Esophagus (tissue), 2 donors: ENCODE results near the gene RXRG. TPM values are rescaled to one million over a fixed set of nuclear protein-coding genes. Genes with fewer than 3 reads are reported as not detected.

ENCODE experiments used
- H3K27ac ChIP-seq, 2 donors: one replicate each; pipeline ENCODE4 v1.5.1; 2013; ENCODE audit warnings: low read depth in 2 of 2, mild to moderate bottlenecking in 2 of 2, inconsistent platforms in 1 of 2, low read length in 1 of 2, moderate library complexity in 1 of 2
- H3K27me3 ChIP-seq, 2 donors: one replicate each; pipeline ENCODE4 v1.6.1; 2013; ENCODE audit warnings: low read length in 2 of 2, control low read depth in 1 of 2, mild to moderate bottlenecking in 1 of 2; ENCODE audit not compliant: insufficient read depth in 2 of 2, control insufficient read depth in 1 of 2
- H3K36me3 ChIP-seq, 2 donors: one replicate each; pipeline ENCODE4 v1.6.1; 2013; ENCODE audit warnings: low read length in 1 of 2; ENCODE audit not compliant: control insufficient read depth in 2 of 2, insufficient read depth in 2 of 2
- H3K4me1 ChIP-seq, 2 donors: one replicate each; pipeline ENCODE4 v1.6.1; 2013; ENCODE audit warnings: low read length in 1 of 2; ENCODE audit not compliant: control insufficient read depth in 2 of 2, insufficient read depth in 2 of 2
- H3K4me3 ChIP-seq, 2 donors: one replicate each; pipeline ENCODE4 v1.5.1; 2013; ENCODE audit warnings: low read length in 2 of 2, mild to moderate bottlenecking in 2 of 2, low read depth in 1 of 2, moderate library complexity in 1 of 2
- H3K9me3 ChIP-seq, 2 donors: one replicate each; pipeline ENCODE4 v1.6.1; 2013; ENCODE audit warnings: mild to moderate bottlenecking in 2 of 2, low read depth in 1 of 2, low read length in 1 of 2, moderate library complexity in 1 of 2; ENCODE audit not compliant: control insufficient read depth in 2 of 2, insufficient read depth in 1 of 2
- WGBS, 2 donors: extraction: QIAGEN DNeasy Blood & Tissue Kit; methylation state at CpG; one replicate each; pipeline ENCODE4 v1.1.7; 2013; 5-methylcytosine and 5-hydroxymethylcytosine counted together
- polyA plus RNA-seq, 2 donors: library from polyadenylated mRNA; stranded (reverse); fragments of 200-250 nt; gene quantifications; one replicate each; pipeline ENCODE4 v1.2.3, GENCODE V29; 2013
- donor health status: healthy with polysubstance abuse.
- donor health status: Bipolar disorder and iron deficiency.

The RXRG gene
- polyA plus RNA-seq, 2 donors, result 0.08 to 0.20 TPM

DNA sequence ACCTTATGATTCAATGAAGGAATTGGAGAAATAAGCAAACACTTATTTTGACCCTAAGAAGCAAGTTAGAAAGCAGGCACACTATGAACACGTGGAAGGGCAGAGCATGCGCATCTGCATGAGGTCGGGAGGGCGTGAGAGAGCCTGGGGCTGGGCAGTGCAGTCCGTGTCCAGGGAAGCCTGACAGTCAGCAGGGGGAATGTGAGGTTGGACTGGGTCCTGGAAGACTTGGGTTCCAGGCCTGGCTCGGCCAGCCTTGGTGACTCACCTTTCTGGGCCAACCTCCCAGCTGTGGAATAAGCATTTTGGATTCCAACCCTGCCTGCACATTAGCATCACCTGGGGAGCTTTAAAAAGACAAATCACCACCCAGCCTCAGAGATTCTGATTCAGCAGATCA is 61.9 kb downstream of the RXRG start:
- no peaks in the 10 kb centered on the region for H3K36me3 ChIP-seq
- no peaks in the 10 kb centered on the region for H3K4me1 ChIP-seq
- no peak overlapping the region for H3K4me3 ChIP-seq
- H3K27me3 ChIP-seq, result no peaks in the 10 kb centered on the region
- 24 to 43% methylated on average over 6 of the region's 6 CpGs for WGBS, 2 donors
- no peak overlapping the region for H3K27ac ChIP-seq
- H3K9me3 ChIP-seq, result no peaks in the 10 kb centered on the region

DNA sequence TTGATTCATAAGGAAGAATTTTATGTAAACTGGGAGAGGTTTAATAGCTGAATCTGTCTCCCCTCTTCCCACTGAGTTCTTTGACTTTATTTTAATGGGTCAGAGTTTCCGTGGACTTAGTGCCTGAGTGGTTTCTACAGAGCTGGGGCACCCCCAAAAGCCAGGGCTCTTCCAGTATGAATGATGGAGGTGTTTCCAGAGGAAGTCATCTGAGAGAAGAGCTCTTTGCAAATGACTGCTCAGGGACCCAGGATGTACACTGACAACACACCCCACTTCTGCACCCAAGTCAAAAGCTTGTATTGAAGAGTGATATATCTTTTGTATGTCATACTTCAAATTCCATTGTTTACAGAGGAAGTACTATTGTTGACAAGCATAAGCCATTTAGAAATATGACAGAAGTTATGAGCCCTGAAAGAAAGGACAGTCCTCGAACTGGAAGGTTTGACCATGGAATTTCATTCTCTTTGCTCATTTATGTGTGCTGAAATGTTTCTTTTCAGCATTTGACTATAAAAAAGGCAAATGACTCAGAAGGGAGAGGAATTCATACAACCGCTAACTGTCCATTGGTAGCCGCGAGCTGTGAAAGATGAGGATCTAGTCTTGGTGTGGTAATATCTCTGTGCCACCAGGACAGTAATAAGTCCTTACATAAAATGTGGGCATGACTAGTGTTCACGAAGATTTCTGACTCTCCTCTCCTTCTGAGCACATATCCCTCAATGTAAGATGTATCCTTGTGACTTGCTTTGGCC is 63.0 kb downstream of the RXRG start:
- Histone ChIP-seq H3K4me3 (no peak overlapping the region), H3K27me3 (no peaks in the 10 kb centered on the region), H3K27ac (no peak overlapping the region), H3K36me3 (no peaks in the 10 kb centered on the region), H3K9me3 (no peaks in the 10 kb centered on the region), H3K4me1 (no peaks in the 10 kb centered on the region)
- WGBS, 2 donors, result 77 to 86% methylated on average over 6 of the region's 6 CpGs

DNA sequence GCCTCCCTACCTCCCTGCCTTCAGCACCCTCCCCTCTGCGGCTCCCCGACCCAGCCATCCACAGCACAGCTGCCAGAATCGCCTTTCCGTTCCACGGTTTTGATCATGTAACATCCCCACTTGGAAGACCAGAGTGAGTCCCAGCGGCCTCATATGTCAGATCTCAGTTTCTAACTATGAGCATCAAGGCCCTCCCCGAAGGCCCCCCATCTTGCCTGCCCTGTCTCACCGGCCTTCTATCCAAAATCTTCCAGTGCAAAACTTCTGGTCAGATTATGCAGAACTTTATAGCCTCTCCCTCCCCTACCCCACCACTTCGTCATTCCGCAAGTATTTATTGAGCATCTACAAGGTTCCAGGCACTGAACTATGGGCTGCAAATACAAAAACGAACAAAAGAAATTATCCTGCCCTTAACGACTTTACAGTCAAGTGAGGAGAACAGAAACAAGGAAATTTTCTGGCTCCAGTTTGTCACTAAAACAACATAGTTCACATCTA is 68.1 kb downstream of the RXRG start:
- no peaks in the 10 kb centered on the region for H3K27me3 ChIP-seq
- H3K4me1 ChIP-seq, result peaks cover 0 to 4% of the 10 kb centered on the region in 2 donors
- no peaks in the 10 kb centered on the region for H3K36me3 ChIP-seq
- H3K27ac ChIP-seq, result peak overlapping the region in 1 of 2 donors; percentile 73
- whole genome bisulfite sequencing, 2 donors, result 18% methylated on average over 12 of the region's 12 CpGs
- H3K4me3 ChIP-seq, result peak overlapping the region in 1 of 2 donors; percentile 25
- no peaks in the 10 kb centered on the region for H3K9me3 ChIP-seq

DNA sequence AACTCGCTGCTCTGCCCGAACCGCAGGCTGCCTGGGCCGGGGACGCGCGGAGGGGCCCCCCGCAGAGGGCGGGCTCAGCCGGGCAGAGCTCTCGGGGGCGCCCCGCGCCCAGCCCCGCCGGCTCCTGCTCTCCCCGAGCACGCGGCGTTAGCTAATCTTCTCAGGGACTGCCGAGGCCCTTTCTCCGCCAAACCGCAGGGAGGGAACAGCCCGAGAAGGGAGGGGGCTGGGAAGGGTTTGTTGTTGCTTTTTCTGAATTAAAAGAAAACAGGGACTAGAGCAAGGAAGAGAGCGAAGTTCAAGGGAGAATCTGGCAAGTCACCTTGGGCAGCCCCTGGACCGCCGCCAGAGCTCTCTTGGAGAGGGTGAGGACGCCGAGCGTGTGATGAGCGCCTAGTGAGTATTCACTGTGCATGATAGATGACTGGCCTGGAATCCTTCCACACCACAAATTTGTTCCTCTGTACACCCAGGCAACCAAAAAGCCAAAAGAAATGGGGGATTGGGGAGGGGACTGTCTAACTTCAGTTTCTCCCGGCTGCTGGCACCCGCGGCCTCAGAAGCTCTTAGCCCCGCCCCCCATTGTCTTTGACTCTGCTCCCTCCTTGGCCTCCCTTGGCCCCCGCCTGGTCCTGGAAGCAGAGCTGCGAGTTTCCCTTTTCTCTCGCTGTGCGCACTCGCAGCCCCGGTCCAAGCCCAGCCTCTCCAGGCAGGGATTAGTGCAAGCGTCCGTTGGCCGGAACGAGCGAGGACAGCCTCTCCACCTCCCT is 68.7 kb downstream of the RXRG start:
- Histone ChIP-seq H3K27ac (peak overlapping the region; percentile 71 to 73), H3K36me3 (no peaks in the 10 kb centered on the region), H3K4me3 (peak overlapping the region; percentile 25 to 30), H3K27me3 (no peaks in the 10 kb centered on the region), H3K9me3 (no peaks in the 10 kb centered on the region), H3K4me1 (peaks cover 0 to 4% of the 10 kb centered on the region in 2 donors)
- WGBS, 2 donors, result 1% methylated on average over 46 of the region's 46 CpGs

DNA sequence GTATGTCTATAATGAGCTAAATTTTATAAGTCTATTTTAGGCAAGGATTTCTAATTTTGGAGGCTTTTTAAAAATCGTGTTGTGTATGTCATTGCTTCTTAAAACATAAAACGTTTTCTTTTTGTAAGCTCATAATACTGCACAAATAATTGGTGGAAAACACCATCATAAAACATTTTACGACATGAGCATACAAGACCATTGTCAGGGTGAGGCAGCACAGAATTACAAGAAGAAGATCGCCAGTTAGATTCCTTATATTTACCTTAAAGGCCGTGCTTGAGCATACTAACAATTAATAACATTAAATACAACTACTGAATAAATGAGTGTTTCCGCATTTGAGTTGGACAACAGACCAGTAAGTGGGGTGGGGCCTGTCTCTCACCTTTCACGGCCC is 69.3 kb downstream of the RXRG start:
- WGBS, 2 donors, result 18 to 23% methylated on average over 7 of the region's 7 CpGs
- H3K27ac ChIP-seq, result peak overlapping the region; percentile 71 to 73
- peaks cover 0 to 4% of the 10 kb centered on the region in 2 donors for H3K4me1 ChIP-seq
- H3K36me3 ChIP-seq, result no peaks in the 10 kb centered on the region
- H3K27me3 ChIP-seq, result no peaks in the 10 kb centered on the region
- H3K9me3 ChIP-seq, result no peaks in the 10 kb centered on the region
- peak overlapping the region in 1 of 2 donors; percentile 30 for H3K4me3 ChIP-seq

DNA sequence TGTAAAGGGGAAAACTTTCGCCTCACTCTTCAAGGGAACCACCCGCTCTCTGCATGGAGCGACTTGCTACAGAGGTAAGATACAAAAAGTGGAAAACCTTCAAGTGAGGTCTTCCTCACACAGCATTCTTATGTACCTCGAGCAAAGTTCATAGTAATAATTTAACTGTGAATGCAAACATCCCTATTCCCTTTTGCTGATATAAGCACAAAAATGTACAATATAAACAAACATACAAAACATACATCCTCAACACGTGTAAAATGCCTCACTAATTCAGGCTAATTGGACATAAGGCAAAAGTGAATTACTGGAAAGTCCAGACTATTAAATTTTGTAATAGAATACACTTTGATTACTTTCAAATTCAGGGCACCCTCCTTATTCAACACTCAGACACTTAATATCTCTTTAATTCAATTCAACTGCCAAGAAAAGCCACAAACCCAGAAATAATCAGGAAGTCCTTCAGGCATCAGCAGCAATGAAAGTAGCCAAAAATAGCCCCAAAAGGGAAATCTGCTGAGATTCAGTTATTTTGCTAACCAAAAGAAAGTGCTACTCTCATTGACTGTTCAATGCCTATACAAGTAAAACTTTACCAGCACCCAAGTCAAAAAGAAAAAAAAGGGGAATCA is 73.2 kb downstream of the RXRG start:
- H3K4me1 ChIP-seq, result peaks cover 0 to 4% of the 10 kb centered on the region in 2 donors
- no peaks in the 10 kb centered on the region for H3K27me3 ChIP-seq
- 40 to 48% methylated on average over 5 of the region's 5 CpGs for WGBS, 2 donors
- H3K27ac ChIP-seq, result no peak overlapping the region
- H3K9me3 ChIP-seq, result no peaks in the 10 kb centered on the region
- H3K4me3 ChIP-seq, result no peak overlapping the region
- no peaks in the 10 kb centered on the region for H3K36me3 ChIP-seq

DNA sequence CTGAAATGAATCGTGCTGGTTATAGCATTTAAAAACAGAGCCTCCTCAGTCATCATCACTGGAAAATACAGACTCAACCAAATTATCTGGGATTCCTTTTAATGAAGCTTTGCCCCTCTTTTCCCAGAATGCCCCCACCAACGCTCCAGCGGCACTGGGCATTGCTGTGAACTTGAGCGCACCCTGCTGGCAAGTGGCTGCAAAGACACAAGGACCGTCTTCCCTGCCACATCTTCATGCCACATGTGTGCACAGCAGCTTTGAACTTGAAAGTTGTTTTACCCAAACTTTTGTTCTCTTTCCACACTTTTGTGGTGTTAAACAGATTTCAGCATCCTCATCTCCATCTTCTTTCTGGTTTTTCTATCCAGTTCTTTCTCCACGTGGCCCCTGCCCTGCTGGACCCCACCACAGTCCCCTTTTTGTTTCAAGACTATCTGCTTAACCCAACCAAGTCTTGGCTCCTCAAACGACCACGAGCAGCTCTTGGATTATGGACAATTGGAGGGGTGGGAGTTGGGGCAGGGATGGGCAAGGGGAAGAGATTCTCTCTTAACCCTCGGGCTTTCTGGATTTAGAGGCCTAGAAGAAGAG is 75.6 kb downstream of the RXRG start:
- H3K4me1 ChIP-seq, result peaks cover 0 to 7% of the 10 kb centered on the region in 2 donors
- WGBS, 2 donors, result 20% methylated on average over 9 of the region's 9 CpGs
- H3K27ac ChIP-seq, result no peak overlapping the region
- H3K4me3 ChIP-seq, result no peak overlapping the region
- H3K27me3 ChIP-seq, result no peaks in the 10 kb centered on the region
- no peaks in the 10 kb centered on the region for H3K36me3 ChIP-seq
- no peaks in the 10 kb centered on the region for H3K9me3 ChIP-seq

DNA sequence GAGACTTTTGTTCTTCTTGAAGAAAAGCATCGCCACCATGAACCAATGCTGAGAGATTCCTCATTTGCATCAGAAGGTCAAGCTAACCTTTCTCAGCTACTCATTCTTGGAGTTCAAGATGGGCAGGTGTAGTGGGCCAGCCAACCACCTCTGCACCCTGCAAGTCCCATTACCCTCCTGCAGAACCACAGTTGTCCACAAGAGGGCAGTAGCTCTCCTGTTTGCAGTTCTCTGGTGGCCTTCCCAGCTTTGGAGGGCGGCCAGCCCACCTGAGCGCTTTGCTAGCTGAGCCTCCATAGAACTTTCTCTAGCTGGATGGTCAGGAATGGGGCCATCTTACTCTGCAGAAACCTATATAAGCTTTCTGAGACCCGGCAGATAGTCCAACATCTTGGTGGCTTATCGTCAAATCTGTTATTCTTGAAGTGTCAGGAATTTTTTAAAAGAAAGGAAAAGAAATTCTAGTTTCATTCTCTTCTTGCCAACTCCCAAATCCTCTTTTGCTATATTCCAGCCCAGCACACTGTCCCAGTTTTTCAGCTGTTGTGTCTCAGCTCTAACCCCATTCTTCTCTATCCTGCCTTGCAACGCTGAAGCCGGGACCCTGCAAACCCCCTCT is 77.4 kb downstream of the RXRG start:
- 43 to 48% methylated on average over 7 of the region's 7 CpGs for WGBS, 2 donors
- Histone ChIP-seq H3K27me3 (no peaks in the 10 kb centered on the region), H3K4me3 (no peak overlapping the region), H3K27ac (no peak overlapping the region), H3K4me1 (peaks cover 0 to 7% of the 10 kb centered on the region in 2 donors), H3K9me3 (no peaks in the 10 kb centered on the region), H3K36me3 (no peaks in the 10 kb centered on the region)

DNA sequence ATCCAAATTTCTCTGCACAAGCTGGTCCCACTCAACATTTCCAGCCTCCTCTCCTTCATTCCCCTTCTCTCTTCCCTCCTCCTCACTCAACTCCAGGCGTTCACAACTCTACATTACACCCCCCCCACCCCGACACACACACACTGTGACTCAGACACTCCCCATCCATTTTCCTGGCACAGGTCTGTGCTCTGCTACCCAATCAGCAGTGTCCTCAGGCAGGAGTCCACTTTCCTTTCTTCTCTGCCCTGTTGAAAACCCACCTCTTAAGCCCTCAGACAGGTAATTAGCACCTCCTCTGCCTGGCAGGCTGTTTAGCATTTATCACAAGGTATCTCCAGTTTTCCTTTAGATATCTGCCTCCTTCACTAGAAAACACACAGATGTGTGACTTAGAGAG is 79.6 kb downstream of the RXRG start:
- H3K9me3 ChIP-seq, result no peaks in the 10 kb centered on the region
- peaks cover 0 to 9% of the 10 kb centered on the region in 2 donors for H3K4me1 ChIP-seq
- no peak overlapping the region for H3K4me3 ChIP-seq
- 20 to 22% methylated on average over 2 of the region's 2 CpGs for WGBS, 2 donors
- H3K27ac ChIP-seq, result no peak overlapping the region
- no peaks in the 10 kb centered on the region for H3K36me3 ChIP-seq
- H3K27me3 ChIP-seq, result no peaks in the 10 kb centered on the region
